Measurements from ENCODE around the gene CHD9.

GRCh38 chr16:53112015-53112414, 57.2 kb downstream of the CHD9 start:
- TF ChIP-seq CTCF (IDR thresholded peaks at IDR 0.05; ENCODE audit: low read length) (no peak), EZH2 (optimal IDR thresholded peaks at IDR 0.05; ENCODE audit: low read depth, low read length) (no peak)

Data from MM.1S (cell line).